ENCODE measurements around the gene PHKA2. TPM values are rescaled to one million over a fixed set of nuclear protein-coding genes. Genes with fewer than 3 reads are reported as not detected.

The PHKA2 gene
- total RNA-seq, 2 experiments from 2014 or later = 19.3 to 21.3 TPM

DNA sequence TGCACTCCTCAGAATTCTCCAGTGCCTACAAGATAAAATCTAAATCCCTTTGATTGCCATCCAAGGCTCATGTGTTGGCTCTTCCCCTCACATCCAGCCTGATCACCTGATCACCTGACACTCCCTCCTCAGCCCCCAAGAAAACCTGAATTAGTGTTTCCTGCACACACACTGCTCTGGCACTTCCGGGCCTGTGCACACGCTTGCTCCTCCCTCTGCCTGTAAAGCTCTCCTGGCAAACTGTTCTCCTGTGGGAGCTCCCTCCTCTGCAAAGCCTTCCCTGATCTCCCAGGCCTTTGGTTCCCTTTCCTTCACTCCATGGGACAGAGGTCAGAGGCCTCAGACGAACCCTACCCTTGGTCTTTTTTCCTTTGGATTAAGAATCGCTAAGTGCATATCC is 19.9 kb downstream of the PHKA2 start:
- Mint-ChIP-seq H3K27me3 (no peaks in the 10 kb centered on the region), H3K4me1 (peaks cover 21% of the 10 kb centered on the region), H3K9me3 (no peaks in the 10 kb centered on the region), H3K27ac (no peak overlapping the region), H3K4me3 (no peak overlapping the region), H3K36me3 (ENCODE audit: low read depth) (no peaks in the 10 kb centered on the region)
- CTCF ChIA-PET = interaction anchor here (1.5 kb wide), 1 partner anchor 44 kb away, joined by 3 read pairs; no protein-coding TSS in a partner anchor
- DNase-seq = no peak
- POLR2A ChIA-PET = no interaction called here

DNA sequence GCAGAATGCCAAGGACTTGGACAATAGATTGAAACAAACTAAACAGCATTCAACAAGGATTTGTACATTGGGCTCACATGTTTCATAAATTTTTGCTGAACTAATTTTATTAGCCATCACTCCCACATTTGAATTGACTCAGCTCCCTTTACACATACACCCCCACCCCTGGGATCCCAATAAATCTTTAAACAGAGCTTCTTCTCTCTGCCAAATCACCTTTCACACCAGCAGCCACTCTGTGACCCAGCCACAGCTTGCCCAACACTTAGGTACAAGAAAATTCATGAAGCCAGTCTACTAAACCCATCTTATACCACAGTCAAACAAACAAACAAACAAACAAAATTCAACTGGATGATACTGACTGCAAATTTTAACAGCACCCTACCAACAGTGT is 21.6 kb downstream of the PHKA2 start:
- POLR2A ChIA-PET = no interaction called here
- Mint-ChIP-seq H3K27ac (no peak overlapping the region), H3K4me3 (no peak overlapping the region), H3K4me1 (peaks cover 22% of the 10 kb centered on the region), H3K27me3 (no peaks in the 10 kb centered on the region), H3K9me3 (no peaks in the 10 kb centered on the region), H3K36me3 (ENCODE audit: low read depth) (no peaks in the 10 kb centered on the region)
- DNase-seq = no peak
- CTCF ChIA-PET = interaction anchor here (1.3 kb wide), 1 partner anchor 372 kb away, joined by 6 read pairs; no protein-coding TSS in a partner anchor

DNA sequence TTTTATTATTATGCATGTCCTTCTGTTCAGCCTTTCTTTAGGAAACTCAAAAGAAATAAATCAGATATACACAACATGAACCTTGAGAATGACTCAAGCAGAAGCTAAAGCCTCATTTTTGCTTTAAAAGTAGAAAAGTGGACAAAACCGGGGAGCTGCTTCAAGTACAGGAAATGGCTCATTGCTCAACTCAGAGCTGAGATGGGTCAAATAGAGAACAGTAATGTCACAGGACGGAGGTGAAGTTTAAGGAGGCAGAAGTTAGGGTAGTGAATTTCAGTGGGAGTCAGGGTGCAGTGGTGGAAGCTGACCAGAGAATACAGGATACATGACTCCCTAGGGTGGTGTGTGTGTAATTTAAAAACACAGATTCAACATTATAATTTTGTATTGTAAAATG is 22.2 kb downstream of the PHKA2 start:
- H3K27ac Mint-ChIP-seq = no peak overlapping the region
- no peaks in the 10 kb centered on the region for H3K36me3 Mint-ChIP-seq (ENCODE audit: low read depth)
- H3K4me1 Mint-ChIP-seq = peaks cover 22% of the 10 kb centered on the region
- DNase-seq = no peak
- H3K27me3 Mint-ChIP-seq = no peaks in the 10 kb centered on the region
- no peak overlapping the region for H3K4me3 Mint-ChIP-seq
- POLR2A ChIA-PET = no interaction called here
- CTCF ChIA-PET = interaction anchor here (1.3 kb wide), 1 partner anchor 372 kb away, joined by 6 read pairs; no protein-coding TSS in a partner anchor
- no peaks in the 10 kb centered on the region for H3K9me3 Mint-ChIP-seq

DNA sequence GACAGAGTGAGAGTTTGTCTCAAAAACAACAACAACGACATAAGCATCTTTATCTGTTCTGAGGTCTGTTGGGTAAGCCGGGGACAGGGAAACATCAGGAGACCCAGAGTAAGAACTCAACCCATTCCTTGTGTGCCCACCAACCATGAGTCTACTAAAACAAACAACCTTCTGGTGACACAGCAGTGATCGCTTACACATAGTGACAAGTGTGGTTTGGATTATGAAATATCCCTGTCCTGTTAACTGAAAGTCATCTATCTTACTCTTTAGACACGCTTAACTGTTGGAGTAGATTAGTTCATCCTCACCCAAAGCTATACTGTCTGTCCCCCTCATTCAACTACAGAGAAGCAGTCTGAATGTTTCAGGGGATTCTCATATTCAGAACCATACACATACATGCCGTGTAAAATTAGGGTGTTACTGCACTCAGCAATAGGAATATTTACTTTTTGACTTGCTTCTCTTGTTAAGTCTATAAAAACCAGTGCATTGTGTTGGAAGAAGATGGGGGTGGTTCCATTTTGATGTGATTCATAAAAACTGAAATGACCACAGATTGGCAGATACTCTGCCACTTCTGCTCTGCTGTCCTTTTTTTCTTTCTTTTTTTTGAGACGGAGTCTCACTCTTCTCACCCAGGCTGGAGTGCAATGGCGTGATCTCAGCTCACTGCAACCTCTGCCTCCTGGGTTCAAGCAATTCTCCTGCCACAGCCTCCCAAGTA is 27.4 kb downstream of the PHKA2 start:
- Mint-ChIP-seq H3K27me3 (no peaks in the 10 kb centered on the region), H3K4me1 (peaks cover 13% of the 10 kb centered on the region), H3K36me3 (ENCODE audit: low read depth) (no peaks in the 10 kb centered on the region), H3K4me3 (no peak overlapping the region), H3K9me3 (no peaks in the 10 kb centered on the region), H3K27ac (no peak overlapping the region)
- ChIA-PET POLR2A (no interaction called here), CTCF (no interaction called here)
- no peak for DNase-seq

DNA sequence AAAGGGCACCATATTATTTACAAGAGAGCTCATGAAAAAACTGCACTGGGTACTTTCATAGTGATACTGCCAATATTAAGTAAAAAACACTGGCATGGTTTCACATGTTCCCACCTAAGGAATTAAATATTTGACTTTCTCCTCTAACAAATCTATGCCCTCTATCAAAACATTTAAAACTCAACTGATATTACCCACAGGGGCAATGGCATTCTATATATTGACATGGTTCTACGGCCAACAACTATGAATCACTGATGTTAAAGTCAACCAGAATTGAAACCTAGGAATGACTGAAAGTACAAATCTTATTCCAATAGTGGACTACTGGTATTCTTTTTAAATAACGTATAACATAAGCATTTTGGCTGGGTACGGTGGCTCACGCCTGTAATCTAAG is 28.2 kb downstream of the PHKA2 start:
- no peaks in the 10 kb centered on the region for H3K27me3 Mint-ChIP-seq
- ChIA-PET POLR2A (no interaction called here), CTCF (no interaction called here)
- no peak for DNase-seq
- no peaks in the 10 kb centered on the region for H3K9me3 Mint-ChIP-seq
- no peak overlapping the region for H3K4me3 Mint-ChIP-seq
- peaks cover 2% of the 10 kb centered on the region for H3K36me3 Mint-ChIP-seq (ENCODE audit: low read depth)
- H3K27ac Mint-ChIP-seq = no peak overlapping the region
- H3K4me1 Mint-ChIP-seq = peaks cover 12% of the 10 kb centered on the region

DNA sequence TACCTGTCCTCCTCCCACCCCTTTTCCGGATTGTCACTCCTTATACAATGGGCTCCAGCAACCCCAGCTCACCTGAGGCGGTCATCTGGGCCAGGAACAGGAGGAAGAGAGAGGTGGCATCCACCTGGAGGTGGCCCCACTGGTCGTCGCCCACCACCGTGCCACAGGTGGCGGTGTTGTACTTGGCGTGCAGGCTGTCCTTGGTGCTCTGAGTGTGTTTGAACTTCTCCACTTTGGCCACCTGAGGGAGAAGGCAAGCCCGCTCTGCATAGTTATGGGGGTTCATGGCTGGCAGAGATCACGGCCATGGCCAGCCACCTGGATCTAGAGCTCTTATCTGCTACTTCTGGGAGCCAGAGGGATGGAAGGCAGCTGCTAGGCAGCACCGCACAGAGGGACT is 32.9 kb downstream of the PHKA2 start:
- Mint-ChIP-seq H3K27ac (no peak overlapping the region), H3K27me3 (no peaks in the 10 kb centered on the region), H3K36me3 (ENCODE audit: low read depth) (peaks cover 9% of the 10 kb centered on the region), H3K4me1 (peaks cover 5% of the 10 kb centered on the region), H3K9me3 (no peaks in the 10 kb centered on the region), H3K4me3 (no peak overlapping the region)
- ChIA-PET POLR2A (no interaction called here), CTCF (no interaction called here)
- DNase-seq = no peak

DNA sequence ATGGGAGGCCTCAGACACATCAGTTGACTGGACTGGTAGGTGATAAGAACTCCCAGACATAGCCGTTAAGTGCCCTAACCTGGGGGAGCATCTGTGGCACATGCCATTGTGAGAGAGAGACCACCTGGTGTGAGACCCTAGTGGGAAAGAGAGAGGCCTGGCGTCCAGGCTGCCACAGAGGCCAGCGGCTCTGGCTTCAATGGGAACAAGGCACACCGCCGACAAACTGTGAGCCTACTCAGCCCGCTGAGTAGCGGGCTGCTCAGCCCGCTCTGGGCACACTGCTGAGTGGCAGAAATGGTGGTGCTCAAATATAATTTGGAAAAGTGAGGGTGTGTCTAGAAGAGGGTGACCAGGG is 34.0 kb downstream of the PHKA2 start:
- Mint-ChIP-seq H3K4me3 (no peak overlapping the region), H3K36me3 (ENCODE audit: low read depth) (peaks cover 9% of the 10 kb centered on the region), H3K27ac (no peak overlapping the region), H3K9me3 (no peaks in the 10 kb centered on the region), H3K4me1 (peaks cover 3% of the 10 kb centered on the region), H3K27me3 (no peaks in the 10 kb centered on the region)
- CTCF ChIA-PET = no interaction called here
- POLR2A ChIA-PET = no interaction called here
- DNase-seq = no peak

DNA sequence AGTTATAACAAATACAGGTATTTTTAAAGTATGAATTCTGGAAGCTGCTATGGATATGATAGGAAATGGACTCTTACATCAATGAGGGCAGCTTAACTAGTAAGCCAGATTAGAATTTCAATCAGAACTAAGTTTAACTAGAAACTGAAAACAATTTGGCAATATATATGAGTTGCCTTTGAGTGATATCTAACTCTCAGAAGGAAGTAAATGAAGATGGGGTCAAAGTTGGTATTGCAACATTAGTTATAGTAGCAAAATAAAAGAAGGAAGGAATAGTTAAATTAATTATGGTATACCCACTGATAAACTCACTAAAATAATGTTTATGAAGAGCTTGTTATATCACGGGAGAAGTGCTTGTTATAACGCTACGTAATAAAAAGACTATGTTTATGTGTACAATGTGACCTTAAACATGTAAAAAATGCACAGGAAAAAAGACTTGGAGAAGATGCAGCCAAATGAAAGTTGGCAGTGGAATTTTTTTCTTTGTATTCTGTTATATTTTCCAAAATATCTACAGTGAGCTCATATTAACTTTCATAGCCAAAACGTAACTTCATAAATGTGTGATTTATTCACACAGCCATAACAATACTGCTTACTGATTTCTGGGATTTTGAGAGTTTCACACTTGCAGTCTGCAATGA is 34.5 kb downstream of the PHKA2 start:
- H3K36me3 Mint-ChIP-seq (ENCODE audit: low read depth) = peaks cover 9% of the 10 kb centered on the region
- peaks cover 3% of the 10 kb centered on the region for H3K4me1 Mint-ChIP-seq
- ChIA-PET POLR2A (no interaction called here), CTCF (no interaction called here)
- no peak overlapping the region for H3K4me3 Mint-ChIP-seq
- DNase-seq = no peak
- no peaks in the 10 kb centered on the region for H3K9me3 Mint-ChIP-seq
- no peak overlapping the region for H3K27ac Mint-ChIP-seq
- no peaks in the 10 kb centered on the region for H3K27me3 Mint-ChIP-seq

DNA sequence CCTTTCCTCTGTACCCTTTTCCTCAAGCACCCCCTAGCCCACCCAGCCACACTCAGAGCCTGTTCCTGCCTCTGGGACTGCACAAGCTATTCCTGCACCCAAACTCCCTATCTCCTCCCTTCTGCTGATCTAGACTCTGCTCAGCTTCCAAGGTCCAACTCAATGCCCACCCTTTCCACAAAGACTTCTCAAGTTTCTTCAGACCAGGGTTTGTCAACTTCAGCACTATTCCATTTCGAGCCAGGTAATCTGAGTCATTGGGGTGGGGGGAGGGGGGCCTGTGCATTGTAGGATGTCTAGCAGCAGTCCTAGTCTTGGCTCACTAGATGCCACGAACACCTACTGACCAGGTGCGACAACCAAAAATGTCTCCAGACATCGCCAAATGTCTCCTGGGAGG is 37.3 kb downstream of the PHKA2 start:
- Mint-ChIP-seq H3K4me3 (no peak overlapping the region), H3K4me1 (no peaks in the 10 kb centered on the region), H3K27ac (no peak overlapping the region), H3K27me3 (no peaks in the 10 kb centered on the region), H3K9me3 (no peaks in the 10 kb centered on the region), H3K36me3 (ENCODE audit: low read depth) (peaks cover 9% of the 10 kb centered on the region)
- DNase-seq = no peak
- POLR2A ChIA-PET = no interaction called here
- CTCF ChIA-PET = no interaction called here

DNA sequence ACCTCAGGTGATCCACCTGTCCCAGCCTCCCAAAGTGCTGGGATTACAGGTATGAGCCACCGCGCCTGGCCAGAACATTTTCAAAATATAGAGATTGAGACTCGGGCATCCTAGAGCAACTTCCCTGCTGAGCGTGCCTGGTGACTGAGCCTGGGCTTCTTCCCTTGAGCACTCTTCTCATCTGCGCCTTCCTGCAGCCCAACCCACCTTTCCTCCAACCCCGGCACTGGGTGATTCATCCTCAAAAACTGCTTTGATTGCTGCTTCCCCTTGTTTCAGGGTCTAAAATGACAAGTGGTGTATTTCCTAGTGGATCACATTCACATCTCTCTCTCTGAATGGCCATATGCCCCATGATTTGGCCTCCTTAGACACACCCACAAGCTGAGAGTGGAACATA is 37.8 kb downstream of the PHKA2 start:
- Mint-ChIP-seq H3K4me3 (no peak overlapping the region), H3K36me3 (ENCODE audit: low read depth) (peaks cover 7% of the 10 kb centered on the region), H3K27ac (no peak overlapping the region), H3K27me3 (no peaks in the 10 kb centered on the region), H3K4me1 (no peaks in the 10 kb centered on the region), H3K9me3 (no peaks in the 10 kb centered on the region)
- DNase-seq = no peak
- ChIA-PET POLR2A (no interaction called here), CTCF (no interaction called here)

DNA sequence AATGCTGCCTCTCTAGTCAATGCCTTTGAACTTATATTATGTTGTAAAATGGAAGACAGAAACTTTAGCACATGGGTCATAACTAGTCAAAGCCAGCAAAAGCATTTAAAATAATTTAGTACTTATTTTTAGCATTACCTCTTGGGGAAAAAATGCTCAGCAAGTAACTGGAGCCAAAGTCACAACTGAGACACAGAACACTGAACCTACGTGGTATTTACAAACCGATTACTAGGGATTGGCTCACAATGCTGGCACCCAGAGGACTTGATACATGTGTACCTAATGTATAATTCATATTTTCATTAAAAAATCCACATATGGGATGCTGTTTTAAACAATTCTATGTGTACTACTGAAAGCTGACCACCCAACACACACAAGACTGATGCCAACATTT is 38.4 kb downstream of the PHKA2 start:
- CTCF ChIA-PET = no interaction called here
- H3K27me3 Mint-ChIP-seq = no peaks in the 10 kb centered on the region
- POLR2A ChIA-PET = no interaction called here
- no peak for DNase-seq
- H3K9me3 Mint-ChIP-seq = no peaks in the 10 kb centered on the region
- no peak overlapping the region for H3K27ac Mint-ChIP-seq
- H3K36me3 Mint-ChIP-seq (ENCODE audit: low read depth) = peaks cover 7% of the 10 kb centered on the region
- no peaks in the 10 kb centered on the region for H3K4me1 Mint-ChIP-seq
- H3K4me3 Mint-ChIP-seq = no peak overlapping the region

DNA sequence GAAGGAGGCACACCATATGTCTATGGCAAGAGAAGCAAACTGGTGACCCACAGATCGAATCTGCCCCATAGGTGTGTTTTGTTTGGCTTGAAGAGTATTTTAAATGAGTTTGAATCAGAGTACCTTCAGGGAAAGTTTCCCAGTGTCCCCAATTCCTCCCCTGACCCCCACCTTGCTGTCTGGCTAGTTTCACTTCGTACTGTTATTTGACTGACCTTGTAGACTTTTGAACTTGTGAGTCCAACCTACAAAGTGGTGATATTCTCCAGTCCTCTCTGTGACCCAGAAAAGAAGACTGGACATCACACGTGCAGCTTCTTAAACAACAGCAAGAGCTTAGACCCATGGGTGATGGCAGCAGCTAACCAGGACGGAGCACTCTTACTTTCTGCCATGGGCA is 39.4 kb downstream of the PHKA2 start:
- CTCF ChIA-PET = no interaction called here
- H3K36me3 Mint-ChIP-seq (ENCODE audit: low read depth) = peaks cover 3% of the 10 kb centered on the region
- POLR2A ChIA-PET = no interaction called here
- no peaks in the 10 kb centered on the region for H3K4me1 Mint-ChIP-seq
- H3K4me3 Mint-ChIP-seq = no peak overlapping the region
- no peak overlapping the region for H3K27ac Mint-ChIP-seq
- DNase-seq = no peak
- H3K27me3 Mint-ChIP-seq = no peaks in the 10 kb centered on the region
- no peaks in the 10 kb centered on the region for H3K9me3 Mint-ChIP-seq

DNA sequence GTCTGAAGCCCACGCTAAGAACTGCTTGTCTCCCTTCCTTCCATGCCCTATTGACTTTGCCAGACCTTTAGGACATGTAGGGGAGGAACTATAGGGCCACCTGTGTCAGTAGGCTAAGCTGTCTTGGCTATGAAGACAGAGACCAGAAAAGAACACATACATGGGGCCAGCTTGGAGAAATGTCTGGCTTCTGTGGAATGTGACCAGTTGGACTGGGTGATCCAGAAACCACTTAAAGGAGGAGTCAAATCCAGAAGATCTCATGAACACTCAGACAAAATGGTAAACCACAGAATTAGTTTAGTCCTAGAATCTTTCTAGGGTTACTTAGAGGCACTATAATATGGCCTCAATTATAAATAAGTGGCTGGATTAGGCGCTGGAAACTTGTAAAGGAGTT is 42.0 kb downstream of the PHKA2 start:
- ChIA-PET CTCF (interaction anchor here (1.6 kb wide), 1 partner anchor 55 kb away, joined by 3 read pairs; no protein-coding TSS in a partner anchor), POLR2A (interaction anchor here (1.2 kb wide), 1 partner anchor 517 kb away, joined by 3 read pairs; the partner anchor contains the start of gene CDKL5)
- Mint-ChIP-seq H3K27me3 (no peaks in the 10 kb centered on the region), H3K4me3 (no peak overlapping the region), H3K4me1 (no peaks in the 10 kb centered on the region), H3K27ac (no peak overlapping the region), H3K36me3 (ENCODE audit: low read depth) (no peaks in the 10 kb centered on the region), H3K9me3 (no peaks in the 10 kb centered on the region)
- DNase-seq = no peak

DNA sequence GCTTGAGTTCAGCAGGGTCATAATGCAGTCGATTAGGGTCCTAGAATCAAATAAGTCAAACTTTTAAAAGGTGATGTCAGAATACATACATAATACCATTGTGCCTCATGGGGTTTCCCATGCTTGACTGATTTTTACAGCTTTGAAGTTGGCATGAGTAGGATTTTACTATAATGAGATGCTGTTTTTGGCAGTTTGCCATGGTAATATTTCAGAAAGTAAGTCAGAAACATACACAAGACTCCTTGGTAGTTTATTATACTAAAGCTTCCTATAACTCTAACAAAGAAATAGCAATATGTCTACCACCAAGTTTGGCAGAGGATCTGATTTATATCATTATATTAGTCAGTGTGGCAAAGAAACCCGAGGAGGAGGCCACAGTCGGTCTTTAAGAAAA is 45.2 kb downstream of the PHKA2 start:
- Mint-ChIP-seq H3K4me3 (no peak overlapping the region), H3K36me3 (ENCODE audit: low read depth) (no peaks in the 10 kb centered on the region), H3K27me3 (no peaks in the 10 kb centered on the region), H3K27ac (no peak overlapping the region), H3K9me3 (no peaks in the 10 kb centered on the region), H3K4me1 (no peaks in the 10 kb centered on the region)
- DNase-seq = no peak
- ChIA-PET POLR2A (no interaction called here), CTCF (no interaction called here)
